Measurements from ENCODE around the gene DOCK10. TPM values are rescaled to one million over a fixed set of nuclear protein-coding genes. Genes with fewer than 3 reads are reported as not detected.

Gene DOCK10
- total and polyA plus RNA-seq, 2 donors (not counting 3 experiments of a cell fraction or from before 2014, with no cell fraction given) = 5.8 to 23.0 TPM

- Histone ChIP-seq H3K9ac (replicated peaks; ENCODE audit: extremely low read depth, insufficient read depth, low read length) (no peak overlapping the region), H3K4me1 (ENCODE audit: control insufficient read depth, extremely low read depth, insufficient read depth, low read length) (peaks cover 33% of the 10 kb centered on the region), H2AFZ (ENCODE audit: low read depth, low read length) (no peak overlapping the region), H3K36me3 (ENCODE audit: control insufficient read depth in 2 of 2, extremely low read depth in 1 of 2, insufficient read depth in 2 of 2, low read length in 2 of 2) (peaks cover 0 to 2% of the 10 kb centered on the region in 2 experiments), H3K27me3 (ENCODE audit: control insufficient read depth in 2 of 2, insufficient read depth in 2 of 2, low read length in 2 of 2) (no peaks in the 10 kb centered on the region), H3K4me3 (replicated peaks in 1 of 3; ENCODE audit: insufficient read depth in 1 of 3, low read depth in 1 of 3, low read length in 3 of 3) (no peak overlapping the region), H3K9me3 (replicated peaks; ENCODE audit: control insufficient read depth, insufficient read depth, low read length) (no peaks in the 10 kb centered on the region), H4K20me1 (replicated peaks; ENCODE audit: control insufficient read depth, extremely low read depth, insufficient read depth, low read length) (no peaks in the 10 kb centered on the region), H3K4me2 (ENCODE audit: insufficient read depth, low read length) (no peak overlapping the region), H3K27ac (ENCODE audit: insufficient read depth, low read depth, low read length) (no peak overlapping the region), H3K9me1 (replicated peaks; ENCODE audit: control insufficient read depth, extremely low read depth, insufficient read depth, low read length) (no peaks in the 10 kb centered on the region), H3K79me2 (ENCODE audit: control insufficient read depth, insufficient read depth, low read length) (peaks cover 42% of the 10 kb centered on the region)
- intact Hi-C loops (cut with micrococcal nuclease) (loop anchor here (5.0 kb wide), 1 partner anchor 107 kb away; no protein-coding TSS in a partner anchor), dilution Hi-C loops (cut with MboI; ENCODE audit: extremely low pct_ligation_motif_present, low sequenced_read_pairs) (no loop called here)
- no TSS peak for BruUV-seq (replicated peaks)
- FAIRE-seq (no peak), DNase-seq (ENCODE audit: low read depth, low spot score) (no peak)
- ChIA-PET CTCF (interaction anchor here (1.6 kb wide), 1 partner anchor 14 kb away, joined by 6 read pairs; no protein-coding TSS in a partner anchor), POLR2A (no interaction called here)
- TF ChIP-seq EZH2 (IDR thresholded peaks at IDR 0.05; ENCODE audit: borderline replicate concordance, low read depth, low read length, severe bottlenecking) (no peak), MAX (IDR thresholded peaks at IDR 0.05; ENCODE audit: insufficient read depth, insufficient read length) (no peak), POLR2AphosphoS5 (IDR thresholded peaks at IDR 0.05; ENCODE audit: insufficient read depth, low read depth, low read length) (no peak), JUN (IDR thresholded peaks at IDR 0.05; ENCODE audit: borderline replicate concordance, insufficient read depth, insufficient read length, low read depth) (no peak), FOS (IDR thresholded peaks at IDR 0.05; ENCODE audit: borderline replicate concordance, insufficient read depth, low read length) (no peak), MYC (IDR thresholded peaks at IDR 0.05; ENCODE audit: low read depth, low read length) (no peak), POLR2A (IDR thresholded peaks at IDR 0.05; ENCODE audit: low read depth, low read length) (no peak), GATA2 (IDR thresholded peaks at IDR 0.05; ENCODE audit: insufficient read depth, insufficient read length, low read depth, low read length) (no peak), CTCF (IDR thresholded peaks at IDR 0.05; ENCODE audit: extremely low read depth in 1 of 2, insufficient read depth in 1 of 2, low read depth in 1 of 2, low read length in 2 of 2) (no peak)
Observed at GRCh38 chr2:224924631-224925030, 117.6 kb downstream of the DOCK10 start.
